HG02852 (cell line): Measurements from ENCODE around the gene STOM.
A peak's percentile ranks its signal among the peaks of the same experiment; 100 is the strongest.

Experiments used
- ATAC-seq: cut with Tn5 transposase; IDR thresholded peaks from one replicate; pipeline ENCODE4 v1.9.1; 2021; ENCODE audit warnings: mild to moderate bottlenecking, moderate library complexity; ENCODE audit not compliant: unreplicated experiment

Gene STOM

GRCh38 chr9:121372239-121373010, 2.4 kb upstream of the STOM start:
- no peak for ATAC-seq

GRCh38 chr9:121371495-121372061, 1.5 kb upstream of the STOM start:
- ATAC-seq: no peak

GRCh38 chr9:121368745-121369144, 1.3 kb downstream of the STOM start:
- no peak for ATAC-seq

- ATAC-seq: no peak
Observed at GRCh38 chr9:121368138-121368522, 1.9 kb downstream of the STOM start.

- ATAC-seq: no peak
Observed at GRCh38 chr9:121367306-121368137, 2.5 kb downstream of the STOM start.

GRCh38 chr9:121366611-121367192, 3.3 kb downstream of the STOM start:
- ATAC-seq: no peak

- no peak for ATAC-seq
Observed at GRCh38 chr9:121365564-121365963, 4.5 kb downstream of the STOM start.

GRCh38 chr9:121364886-121365285, 5.2 kb downstream of the STOM start:
- ATAC-seq: no peak

GRCh38 chr9:121364077-121364476, 6.0 kb downstream of the STOM start:
- ATAC-seq: no peak

GRCh38 chr9:121363622-121363961, 6.5 kb downstream of the STOM start:
- ATAC-seq: no peak

GRCh38 chr9:121362813-121363621, 7.0 kb downstream of the STOM start:
- no peak for ATAC-seq

GRCh38 chr9:121360601-121361374, 9.3 kb downstream of the STOM start:
- no peak for ATAC-seq

- ATAC-seq: no peak
Observed at GRCh38 chr9:121359351-121360294, 10.4 kb downstream of the STOM start.

- ATAC-seq: peak; percentile 64
Observed at GRCh38 chr9:121358751-121359150, 11.3 kb downstream of the STOM start.

GRCh38 chr9:121357011-121357410, 13.0 kb downstream of the STOM start:
- ATAC-seq: no peak

GRCh38 chr9:121354762-121355161, 15.3 kb downstream of the STOM start:
- ATAC-seq: no peak

GRCh38 chr9:121354141-121354540, 15.9 kb downstream of the STOM start:
- ATAC-seq: no peak

GRCh38 chr9:121353241-121354061, 16.6 kb downstream of the STOM start:
- ATAC-seq: peak; percentile 95
